Activated CD4-positive, alpha-beta memory T cell treated with anti-CD3 and anti-CD28 coated beads for 36 hours (primary cell): Measurements from ENCODE around the gene MEF2A. TPM values are rescaled to one million over a fixed set of nuclear protein-coding genes. Genes with fewer than 3 reads are reported as not detected.
"Not testable (repeated sequence)": the region's sequence is repeated elsewhere in the genome, so short reads cannot be mapped to it uniquely, and the experiment has no call there.

Experiments used
- CTCF ChIA-PET: fragments of 350-600 bp; sonication (Branson Sonifier 250); formaldehyde crosslinking; loops from one replicate; lab custom pipeline; 2021; ENCODE audit warnings: antibody characterized with exemption, inconsistent platforms; lab: Charles Lee
- POLR2A ChIA-PET: fragments of 350-600 bp; sonication (Branson Sonifier 250); formaldehyde crosslinking; loops from one replicate; lab custom pipeline; 2021; ENCODE audit warnings: antibody characterized with exemption; lab: Charles Lee
- DNase-seq: peaks from one replicate; pipeline ENCODE4 v3.0.0-alpha.2; 2020
- H3K27ac Mint-ChIP-seq: one replicate; pipeline ENCODE4 v1.8.0; 2021; ENCODE audit warnings: mixed read lengths
- H3K27me3 Mint-ChIP-seq: one replicate; pipeline ENCODE4 v1.8.0; 2021; ENCODE audit warnings: mixed read lengths
- H3K36me3 Mint-ChIP-seq: one replicate; pipeline ENCODE4 v1.8.0; 2021; ENCODE audit warnings: mixed read lengths
- H3K4me1 Mint-ChIP-seq: one replicate; pipeline ENCODE4 v1.8.0; 2021; ENCODE audit warnings: low read depth, mixed read lengths
- H3K4me3 Mint-ChIP-seq: one replicate; pipeline ENCODE4 v1.8.0; 2021; ENCODE audit warnings: mild to moderate bottlenecking, mixed read lengths
- H3K9me3 Mint-ChIP-seq: one replicate; pipeline ENCODE4 v1.8.0; 2021; ENCODE audit warnings: mixed read lengths
- intact Hi-C: fragments of 100-400 bp; cut with micrococcal nuclease; formaldehyde crosslinking; loops from one replicate; pipeline ENCODE4 v1.15.1; 2023
- total RNA-seq, 2 experiments: library from RNA; stranded (reverse); gene quantifications; one replicate each; pipeline ENCODE4 v1.2.3, GENCODE V29; 2021

The MEF2A gene
- total RNA-seq, 2 experiments from 2014 or later: 15.9 to 19.5 TPM

DNA sequence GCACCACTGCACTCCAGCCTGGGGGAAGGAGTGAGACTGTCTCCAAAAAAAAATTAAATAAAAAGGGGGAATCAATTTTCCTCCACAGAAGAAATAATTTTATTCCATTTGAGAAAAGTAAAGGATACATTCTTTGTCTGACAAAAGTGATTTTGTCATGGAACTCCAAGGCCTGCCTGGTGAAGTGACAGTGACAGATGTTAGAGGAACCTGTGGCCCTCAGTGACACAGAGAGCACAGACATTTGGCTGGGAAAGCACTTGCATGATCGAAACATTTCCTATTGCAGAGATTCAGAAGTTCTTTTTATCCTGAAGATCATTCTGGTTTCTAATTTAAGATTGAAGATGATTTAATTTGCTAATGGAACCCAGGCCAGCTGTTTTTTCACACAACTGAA is 161.5 kb downstream of the MEF2A start:
- H3K4me1 Mint-ChIP-seq: peaks cover 5% of the 10 kb centered on the region
- H3K36me3 Mint-ChIP-seq: peaks cover 3% of the 10 kb centered on the region
- no peaks in the 10 kb centered on the region for H3K9me3 Mint-ChIP-seq
- POLR2A ChIA-PET: no interaction called here
- intact Hi-C loops: no loop called here
- no peak for DNase-seq
- H3K4me3 Mint-ChIP-seq: no peak overlapping the region
- CTCF ChIA-PET: no interaction called here
- no peaks in the 10 kb centered on the region for H3K27me3 Mint-ChIP-seq
- H3K27ac Mint-ChIP-seq: no peak overlapping the region

DNA sequence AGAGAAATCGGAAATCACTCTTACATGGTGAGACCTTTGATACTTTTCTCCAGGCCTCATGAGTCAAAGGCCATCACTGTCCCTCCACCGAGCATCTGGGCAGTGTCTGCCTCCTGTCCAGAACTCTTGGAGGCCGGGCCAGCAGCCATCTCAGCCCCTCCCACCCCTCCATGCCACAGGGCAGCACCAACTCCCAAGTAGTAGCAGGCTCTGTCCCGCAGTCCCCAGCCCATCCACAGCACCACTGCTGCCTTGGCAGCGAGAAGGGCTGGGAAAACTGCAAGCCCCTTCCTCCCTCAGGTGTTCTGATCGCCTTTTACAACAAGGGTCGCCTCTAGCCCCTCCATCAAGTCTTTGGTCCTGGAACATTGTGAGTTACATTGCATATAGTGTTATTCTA is 161.9 kb downstream of the MEF2A start:
- Mint-ChIP-seq H3K36me3 (peaks cover 3% of the 10 kb centered on the region), H3K4me3 (no peak overlapping the region), H3K9me3 (no peaks in the 10 kb centered on the region), H3K27me3 (no peaks in the 10 kb centered on the region), H3K4me1 (peaks cover 8% of the 10 kb centered on the region), H3K27ac (no peak overlapping the region)
- POLR2A ChIA-PET: no interaction called here
- intact Hi-C loops: no loop called here
- CTCF ChIA-PET: interaction anchor here (1.2 kb wide), 1 partner anchor 23 kb away, joined by 4 read pairs; no protein-coding TSS in a partner anchor
- no peak for DNase-seq

DNA sequence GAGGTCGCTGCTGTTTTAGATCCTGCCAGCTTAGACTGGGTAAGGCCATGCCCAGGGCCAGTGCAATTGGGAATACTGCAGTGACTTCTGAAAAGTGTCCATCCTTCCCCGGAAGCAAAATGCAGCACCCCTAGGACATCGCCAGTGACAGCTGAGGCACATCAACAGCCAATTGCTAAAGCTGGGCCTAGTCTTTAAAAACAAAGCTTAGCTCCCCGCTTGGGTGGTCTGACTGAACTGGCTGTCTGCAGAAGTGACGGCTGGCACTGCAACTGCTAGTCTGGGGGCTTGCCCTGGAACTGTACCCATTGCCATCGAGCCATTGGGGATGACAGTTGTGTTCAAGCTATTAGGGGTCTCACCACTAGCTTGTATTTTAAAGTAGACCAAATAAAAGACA is 163.1 kb downstream of the MEF2A start:
- POLR2A ChIA-PET: no interaction called here
- CTCF ChIA-PET: interaction anchor here (0.5 to 1.6 kb wide), 4 partner anchors 25 to 460 kb away, joined by 3 to 5 read pairs (median 4); no protein-coding TSS in a partner anchor
- H3K36me3 Mint-ChIP-seq: peaks cover 3% of the 10 kb centered on the region
- no peak for DNase-seq
- no peaks in the 10 kb centered on the region for H3K9me3 Mint-ChIP-seq
- no peaks in the 10 kb centered on the region for H3K27me3 Mint-ChIP-seq
- H3K4me1 Mint-ChIP-seq: peaks cover 11% of the 10 kb centered on the region
- no peak overlapping the region for H3K4me3 Mint-ChIP-seq
- no peak overlapping the region for H3K27ac Mint-ChIP-seq
- intact Hi-C loops: no loop called here

DNA sequence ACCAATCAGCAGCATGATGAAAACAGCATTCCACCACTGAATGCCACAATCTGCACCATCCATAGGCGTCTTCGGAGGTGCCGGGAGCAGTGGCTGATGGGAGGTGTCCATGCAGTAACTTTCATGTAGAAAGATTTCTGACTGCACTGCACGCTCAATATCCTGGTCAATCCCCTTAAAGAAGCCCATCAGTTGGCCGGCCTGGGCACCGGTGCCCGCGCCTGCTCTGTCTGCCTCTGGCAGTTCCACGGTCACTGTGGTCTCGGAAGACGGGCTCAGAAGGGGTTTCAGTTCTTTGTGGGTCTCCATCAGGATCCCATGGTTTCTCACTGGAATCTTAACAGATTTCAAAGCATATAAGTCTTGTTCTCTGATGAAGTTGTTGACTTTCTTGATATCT is 163.5 kb downstream of the MEF2A start:
- H3K9me3 Mint-ChIP-seq: no peaks in the 10 kb centered on the region
- DNase-seq: no peak
- H3K27me3 Mint-ChIP-seq: no peaks in the 10 kb centered on the region
- POLR2A ChIA-PET: no interaction called here
- peaks cover 3% of the 10 kb centered on the region for H3K36me3 Mint-ChIP-seq
- H3K4me1 Mint-ChIP-seq: peaks cover 11% of the 10 kb centered on the region
- CTCF ChIA-PET: interaction anchor here (0.7 to 1.6 kb wide), 4 partner anchors 25 to 457 kb away, joined by 3 to 5 read pairs (median 4); no protein-coding TSS in a partner anchor
- H3K4me3 Mint-ChIP-seq: no peak overlapping the region
- intact Hi-C loops: no loop called here
- H3K27ac Mint-ChIP-seq: no peak overlapping the region

DNA sequence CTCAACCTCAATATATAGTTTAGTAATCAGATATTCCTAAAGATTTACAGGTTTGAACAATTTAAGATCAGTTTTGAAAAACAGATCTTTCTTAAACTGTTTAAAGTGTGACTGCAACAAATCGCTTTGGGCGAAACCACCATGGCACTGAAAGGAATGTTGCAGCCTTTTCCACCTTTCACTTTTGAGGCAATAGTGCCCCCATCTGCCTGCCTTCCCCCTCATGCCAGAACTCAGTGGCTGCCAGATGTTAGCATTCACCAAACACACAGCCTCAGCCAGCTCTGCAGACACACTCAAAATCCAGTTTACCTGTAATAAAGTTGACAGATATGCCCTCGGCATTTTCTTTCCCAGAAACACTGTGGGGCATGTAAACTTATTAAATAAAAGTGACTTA is 164.1 kb downstream of the MEF2A start:
- no peaks in the 10 kb centered on the region for H3K9me3 Mint-ChIP-seq
- POLR2A ChIA-PET: no interaction called here
- H3K27me3 Mint-ChIP-seq: no peaks in the 10 kb centered on the region
- peaks cover 3% of the 10 kb centered on the region for H3K36me3 Mint-ChIP-seq
- peaks cover 11% of the 10 kb centered on the region for H3K4me1 Mint-ChIP-seq
- intact Hi-C loops: loop anchor here (10.0 kb wide), 1 partner anchor 875 kb away; the partner anchor contains the start of genes ASB7 and LINS1
- H3K4me3 Mint-ChIP-seq: no peak overlapping the region
- H3K27ac Mint-ChIP-seq: no peak overlapping the region
- CTCF ChIA-PET: interaction anchor here (0.7 to 1.6 kb wide), 5 partner anchors 11 to 457 kb away, joined by 3 to 5 read pairs (median 4); no protein-coding TSS in a partner anchor
- DNase-seq: peak; percentile 27

DNA sequence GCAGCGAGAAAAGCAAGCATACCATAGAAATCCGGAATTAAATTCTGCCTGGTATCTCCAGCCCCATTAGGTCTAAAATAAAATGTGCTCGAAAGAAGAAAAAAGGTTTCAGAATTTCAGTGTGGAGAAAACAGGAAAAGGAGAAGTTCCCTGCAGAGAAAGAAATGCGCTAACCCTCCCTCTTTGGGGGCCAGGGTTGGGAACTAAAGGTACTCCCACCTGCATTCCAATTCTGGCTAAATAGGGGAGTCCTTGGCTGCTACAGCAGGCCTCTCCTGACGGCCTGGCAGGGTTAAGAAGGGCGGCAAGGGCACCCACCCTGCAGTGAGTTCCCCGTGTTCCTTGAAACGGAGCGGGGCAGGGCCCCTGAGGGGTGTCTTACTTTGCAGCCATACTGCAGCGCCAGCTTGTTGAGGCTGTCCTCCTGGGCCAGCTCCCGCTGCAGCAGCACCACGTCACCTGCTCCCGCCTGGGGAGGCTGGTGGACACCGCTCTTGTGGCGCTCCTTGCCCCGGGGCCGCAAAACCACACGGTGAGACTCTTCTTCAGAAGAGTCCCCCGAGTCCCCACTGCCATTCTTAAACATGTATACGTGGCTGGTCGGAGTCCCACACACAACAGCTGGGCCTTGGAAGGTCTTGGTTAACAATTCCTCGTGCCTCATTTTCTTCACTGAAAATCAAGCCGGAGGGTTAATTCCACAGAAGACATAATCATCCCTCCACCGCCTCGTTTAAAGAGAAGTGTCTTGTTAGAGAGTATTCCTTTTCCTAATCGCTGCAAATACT is 165.7 kb downstream of the MEF2A start:
- DNase-seq: no peak
- CTCF ChIA-PET: interaction anchor here (0.5 to 1.4 kb wide), 2 partner anchors 9 to 167 kb away, joined by 3 to 4 read pairs; no protein-coding TSS in a partner anchor
- Mint-ChIP-seq H3K4me1 (peaks cover 11% of the 10 kb centered on the region), H3K36me3 (peaks cover 3% of the 10 kb centered on the region), H3K27me3 (no peaks in the 10 kb centered on the region), H3K9me3 (no peaks in the 10 kb centered on the region), H3K4me3 (peak overlapping the region; percentile 73), H3K27ac (no peak overlapping the region)
- POLR2A ChIA-PET: no interaction called here
- intact Hi-C loops: loop anchor here (2.0 to 10.0 kb wide), 3 partner anchors 165 to 873 kb away; partner anchors contain the start of genes ASB7 and LINS1

DNA sequence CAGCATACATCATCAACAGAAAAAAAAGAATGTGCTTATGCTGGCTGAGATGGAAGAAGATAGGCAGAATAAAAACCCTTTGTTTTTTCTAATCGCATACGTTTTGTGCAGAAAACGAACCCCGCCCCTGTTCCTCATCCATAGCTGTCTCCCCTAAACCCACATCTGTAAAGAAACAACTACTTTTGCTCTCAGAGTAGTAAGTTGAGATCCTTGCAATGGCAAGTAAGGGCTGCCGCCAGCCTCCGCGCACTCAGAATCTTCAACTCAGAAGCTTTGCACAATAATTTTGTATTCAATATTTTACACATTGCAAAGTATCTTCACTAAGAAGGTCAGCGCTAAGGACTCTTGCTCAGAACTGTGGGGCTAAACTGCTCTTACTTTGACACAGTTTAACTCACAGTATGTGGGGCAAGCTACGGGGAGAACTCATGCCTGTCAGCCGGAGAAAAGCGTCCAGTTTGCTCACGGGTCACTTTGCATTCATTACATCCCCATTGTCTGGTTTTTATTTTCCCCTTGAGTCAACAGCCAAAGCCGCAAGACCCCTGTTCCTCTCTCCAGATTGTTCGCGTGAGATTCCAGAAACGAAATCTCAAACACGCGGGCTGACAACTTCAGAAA is 166.5 kb downstream of the MEF2A start:
- Mint-ChIP-seq H3K9me3 (no peaks in the 10 kb centered on the region), H3K27me3 (no peaks in the 10 kb centered on the region), H3K36me3 (peaks cover 3% of the 10 kb centered on the region), H3K4me3 (peak overlapping the region; percentile 73), H3K27ac (no peak overlapping the region), H3K4me1 (peaks cover 11% of the 10 kb centered on the region)
- intact Hi-C loops: loop anchor here (2.0 to 10.0 kb wide), 3 partner anchors 165 to 873 kb away; partner anchors contain the start of genes ASB7 and LINS1
- POLR2A ChIA-PET: interaction anchor here (1.5 to 2.4 kb wide), 3 partner anchors 14 to 167 kb away, joined by 3 to 11 read pairs (median 5); partner anchors contain the start of gene MEF2A
- DNase-seq: no peak
- CTCF ChIA-PET: interaction anchor here (1.2 to 2.1 kb wide), 3 partner anchors 23 to 627 kb away, joined by 5 to 20 read pairs (median 15); partner anchors contain the start of gene SYNM

DNA sequence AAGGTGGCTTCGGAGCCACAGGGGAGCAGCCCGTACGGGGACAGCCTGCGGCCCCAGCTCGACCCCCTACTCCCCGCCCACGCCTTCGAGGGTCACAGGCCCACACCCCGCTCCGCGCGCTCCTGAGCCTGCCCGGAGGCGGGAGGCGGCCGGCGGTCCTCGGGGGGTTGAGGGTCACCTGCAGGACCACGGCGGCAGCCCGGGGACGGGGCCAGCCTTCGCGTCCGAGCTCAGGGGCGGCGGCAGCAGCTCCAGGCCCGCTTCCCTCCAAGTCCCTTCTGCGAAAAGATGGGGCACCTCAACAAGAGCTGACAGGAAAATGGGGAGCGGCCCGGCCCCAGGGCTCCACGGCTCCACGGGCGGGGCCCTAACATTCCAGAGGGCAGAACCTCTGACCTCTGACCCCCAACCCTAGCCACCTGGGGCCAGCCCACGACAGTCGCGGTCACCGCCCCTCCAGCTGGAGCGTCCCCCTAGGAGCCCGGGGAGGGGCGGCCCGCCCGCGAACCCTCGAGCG is 167.0 kb downstream of the MEF2A start:
- ChIA-PET CTCF (interaction anchor here (0.7 to 2.1 kb wide), 5 partner anchors 23 to 628 kb away, joined by 4 to 20 read pairs (median 10); partner anchors contain the start of gene SYNM), POLR2A (interaction anchor here (0.6 to 2.4 kb wide), 5 partner anchors 9 to 482 kb away, joined by 3 to 11 read pairs (median 5); partner anchors contain the start of genes LRRC28 and MEF2A)
- H3K27me3 Mint-ChIP-seq: no peaks in the 10 kb centered on the region
- DNase-seq: peak; percentile 23
- no peaks in the 10 kb centered on the region for H3K9me3 Mint-ChIP-seq
- H3K4me3 Mint-ChIP-seq: peak overlapping the region; percentile 73
- intact Hi-C loops: loop anchor here (1.0 to 10.0 kb wide), 6 partner anchors 13 to 872 kb away; partner anchors contain the start of genes ASB7, LINS1 and LRRC28
- peaks cover 3% of the 10 kb centered on the region for H3K36me3 Mint-ChIP-seq
- H3K4me1 Mint-ChIP-seq: peaks cover 11% of the 10 kb centered on the region
- no peak overlapping the region for H3K27ac Mint-ChIP-seq

DNA sequence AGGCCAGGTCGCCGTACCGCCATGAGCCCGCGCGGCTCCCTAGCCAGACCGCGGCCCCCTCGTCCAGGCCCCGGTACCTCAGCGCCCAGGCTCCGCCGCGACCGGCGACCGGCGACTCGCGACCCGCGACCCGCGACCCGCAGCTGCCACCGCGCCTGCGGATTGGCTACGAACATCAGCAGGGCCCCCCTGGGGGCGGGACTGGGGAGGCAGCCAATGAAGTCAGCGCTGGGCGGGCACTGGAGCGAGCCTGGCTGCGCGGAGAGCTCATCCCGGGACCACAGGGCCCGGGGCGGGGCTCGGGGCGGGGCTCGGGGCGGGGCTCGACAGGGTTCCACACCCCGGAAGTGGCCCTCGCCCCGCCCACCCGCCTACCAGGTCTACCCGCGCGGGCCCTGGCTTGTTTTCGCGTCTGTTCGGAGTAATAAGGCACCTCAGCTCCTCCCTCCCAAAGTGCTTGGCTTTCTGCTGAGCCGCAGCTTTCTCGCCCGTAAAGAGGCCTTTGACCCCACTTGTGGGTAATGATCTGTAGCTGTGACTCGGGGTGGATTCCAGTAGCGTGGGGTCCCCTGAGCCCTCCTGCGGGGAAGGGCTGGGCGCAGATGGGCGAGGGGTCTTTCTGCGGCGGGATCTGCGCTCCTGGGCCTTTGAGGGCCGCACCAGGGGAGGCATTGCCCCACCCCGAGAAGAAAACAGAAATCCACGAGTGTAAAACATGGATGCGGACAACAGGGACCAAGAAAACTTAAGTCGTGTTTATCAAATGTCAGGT is 167.7 kb downstream of the MEF2A start, which contains the start of gene LYSMD4:
TSS of gene LYSMD4 (minus strand) at position 170 of the 772 bp plus-strand sequence. CDS start 1,438 bp downstream, outside the sequence.
- Mint-ChIP-seq H3K4me1 (peaks cover 11% of the 10 kb centered on the region), H3K4me3 (peak within 1 kb of the TSS; percentile 75), H3K27me3 (no peaks in the 10 kb centered on the region), H3K36me3 (peaks cover 3% of the 10 kb centered on the region), H3K27ac (peak within 1 kb of the TSS; percentile 92), H3K9me3 (no peaks in the 10 kb centered on the region)
- DNase-seq: peak; percentile 99
- ChIA-PET POLR2A (interaction anchor here (0.6 to 2.4 kb wide), 5 partner anchors 8 to 482 kb away, joined by 3 to 11 read pairs (median 5); partner anchors contain the start of genes LRRC28 and MEF2A), CTCF (interaction anchor here (0.7 to 2.1 kb wide), 6 partner anchors 22 to 628 kb away, joined by 3 to 20 read pairs (median 8); partner anchors contain the start of gene SYNM)
- intact Hi-C loops: loop anchor here (1.0 to 10.0 kb wide), 6 partner anchors 13 to 871 kb away; partner anchors contain the start of genes ASB7, LINS1 and LRRC28

DNA sequence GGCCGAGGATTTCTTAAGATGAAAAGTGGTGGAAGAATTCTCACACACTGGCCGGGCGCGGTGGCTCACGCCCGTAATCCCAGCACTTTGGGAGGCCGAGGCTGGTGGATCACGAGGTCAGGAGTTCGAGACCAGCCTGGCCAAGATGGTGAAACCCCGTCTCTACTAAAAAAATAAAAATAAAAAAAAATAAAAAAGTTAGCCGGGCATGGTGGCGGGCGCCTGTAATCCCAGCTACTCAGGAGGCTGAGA is 168.2 kb downstream of the MEF2A start:
- not testable (repeated sequence) for H3K9me3 Mint-ChIP-seq, DNase-seq, H3K36me3 Mint-ChIP-seq, H3K27me3 Mint-ChIP-seq
- POLR2A ChIA-PET: interaction anchor here (0.6 to 2.4 kb wide), 3 partner anchors 16 to 168 kb away, joined by 3 to 11 read pairs (median 5); partner anchors contain the start of gene MEF2A
- H3K27ac Mint-ChIP-seq: peak overlapping the region; percentile 92
- peak overlapping the region; percentile 75 for H3K4me3 Mint-ChIP-seq
- peaks cover 11% of the 10 kb centered on the region for H3K4me1 Mint-ChIP-seq
- intact Hi-C loops: loop anchor here (10.0 kb wide), 1 partner anchor 871 kb away; the partner anchor contains the start of genes ASB7 and LINS1
- CTCF ChIA-PET: interaction anchor here (1.0 to 2.1 kb wide), 4 partner anchors 22 to 462 kb away, joined by 3 to 15 read pairs (median 6); no protein-coding TSS in a partner anchor
